22Rv1 (cell line): ENCODE measurements around the gene LMCD1.

ENCODE experiments used
- H3K27ac ChIP-seq: fragments of 450-650 bp; 2 replicates; pipeline ENCODE4 v1.5.1; 2017
- ZFX ChIP-seq: fragments of 450-650 bp; IDR thresholded peaks from 2 replicates; pipeline ENCODE4 v1.6.1; 2017; ENCODE audit warnings: antibody characterized with exemption, borderline replicate concordance
- TF ChIP-seq, protein P1 (sequence below): fragments of 450-650 bp; IDR thresholded peaks from 2 replicates; pipeline ENCODE4 v1.5.1; 2017; ENCODE audit warnings: mild to moderate bottlenecking

LMCD1 gene

DNA sequence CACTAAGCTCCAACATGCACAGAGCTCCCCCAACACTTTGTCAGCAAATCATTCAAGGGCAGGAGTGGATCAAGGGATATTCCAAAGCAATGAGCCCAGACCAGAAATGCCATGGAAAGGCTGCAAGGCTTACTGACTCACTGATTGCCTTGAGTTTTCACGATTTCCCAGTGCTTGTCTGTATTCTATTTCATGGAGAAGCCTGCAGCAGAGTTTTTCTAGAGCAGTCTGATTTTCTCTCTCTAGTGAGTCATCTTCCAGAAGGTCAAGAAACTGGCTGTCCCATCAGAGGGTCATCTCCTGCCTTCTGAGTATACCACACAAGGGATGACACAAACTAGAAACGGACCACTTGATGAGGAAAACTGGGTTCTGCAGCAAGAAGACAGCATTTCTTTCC, 16.5 kb downstream of the LMCD1 start:
- TF ChIP-seq ZFX: no peak
- TF ChIP-seq, protein P1, sequence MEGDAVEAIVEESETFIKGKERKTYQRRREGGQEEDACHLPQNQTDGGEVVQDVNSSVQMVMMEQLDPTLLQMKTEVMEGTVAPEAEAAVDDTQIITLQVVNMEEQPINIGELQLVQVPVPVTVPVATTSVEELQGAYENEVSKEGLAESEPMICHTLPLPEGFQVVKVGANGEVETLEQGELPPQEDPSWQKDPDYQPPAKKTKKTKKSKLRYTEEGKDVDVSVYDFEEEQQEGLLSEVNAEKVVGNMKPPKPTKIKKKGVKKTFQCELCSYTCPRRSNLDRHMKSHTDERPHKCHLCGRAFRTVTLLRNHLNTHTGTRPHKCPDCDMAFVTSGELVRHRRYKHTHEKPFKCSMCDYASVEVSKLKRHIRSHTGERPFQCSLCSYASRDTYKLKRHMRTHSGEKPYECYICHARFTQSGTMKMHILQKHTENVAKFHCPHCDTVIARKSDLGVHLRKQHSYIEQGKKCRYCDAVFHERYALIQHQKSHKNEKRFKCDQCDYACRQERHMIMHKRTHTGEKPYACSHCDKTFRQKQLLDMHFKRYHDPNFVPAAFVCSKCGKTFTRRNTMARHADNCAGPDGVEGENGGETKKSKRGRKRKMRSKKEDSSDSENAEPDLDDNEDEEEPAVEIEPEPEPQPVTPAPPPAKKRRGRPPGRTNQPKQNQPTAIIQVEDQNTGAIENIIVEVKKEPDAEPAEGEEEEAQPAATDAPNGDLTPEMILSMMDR: no peak
- no peak overlapping the region for H3K27ac ChIP-seq

DNA sequence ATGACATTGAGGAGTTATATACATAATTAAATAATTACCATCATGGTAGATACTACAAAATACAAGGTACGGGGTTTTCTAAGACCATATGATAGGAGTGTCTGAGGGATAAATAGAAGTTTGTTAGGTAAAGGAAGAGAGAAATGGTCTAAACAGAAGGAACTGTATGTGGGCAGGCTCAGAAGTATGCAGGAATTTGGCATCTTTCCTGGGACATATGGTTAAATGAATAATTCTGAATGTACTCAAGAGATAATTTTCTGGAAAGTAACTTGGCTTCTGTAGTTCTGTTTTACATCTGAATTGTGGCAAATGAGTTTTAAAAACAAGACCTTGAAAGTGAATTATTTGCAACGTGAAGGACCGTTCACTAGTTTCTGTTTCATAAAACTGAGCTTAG, 17.5 kb downstream of the LMCD1 start:
- no peak overlapping the region for H3K27ac ChIP-seq
- TF ChIP-seq, protein P1: no peak
- no peak for TF ChIP-seq ZFX

DNA sequence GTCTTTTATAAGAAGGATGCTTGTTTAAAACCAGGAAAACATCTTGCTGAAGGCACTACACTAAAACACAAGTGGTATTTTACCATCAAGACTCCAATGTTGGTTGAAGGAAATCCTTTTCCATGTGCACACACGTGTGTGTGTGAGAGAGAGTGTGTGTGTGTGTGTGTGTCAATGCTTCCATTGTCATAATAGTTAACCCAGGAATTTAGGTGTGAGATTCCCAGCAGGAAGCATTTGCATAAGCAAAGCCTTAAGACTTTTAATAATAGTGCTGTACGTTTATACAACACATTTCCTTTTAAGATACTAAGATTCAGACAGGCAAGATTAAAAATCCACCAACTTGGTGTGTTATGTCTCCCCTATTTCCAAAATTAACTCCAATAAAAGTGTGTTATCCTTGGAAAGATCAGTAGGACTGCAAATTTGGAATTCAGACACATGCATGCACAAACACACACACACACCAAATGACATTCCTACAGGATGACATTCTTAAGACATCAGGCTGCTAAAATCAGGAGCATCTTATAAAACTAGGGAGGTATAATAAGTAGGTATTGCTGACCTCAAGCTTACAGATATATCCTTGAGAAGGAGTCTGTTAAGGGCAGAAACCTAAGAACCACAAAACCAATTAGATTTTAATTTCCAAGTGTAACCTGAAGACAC, 18.3 kb downstream of the LMCD1 start:
- TF ChIP-seq, protein P1: no peak
- TF ChIP-seq ZFX: no peak

DNA sequence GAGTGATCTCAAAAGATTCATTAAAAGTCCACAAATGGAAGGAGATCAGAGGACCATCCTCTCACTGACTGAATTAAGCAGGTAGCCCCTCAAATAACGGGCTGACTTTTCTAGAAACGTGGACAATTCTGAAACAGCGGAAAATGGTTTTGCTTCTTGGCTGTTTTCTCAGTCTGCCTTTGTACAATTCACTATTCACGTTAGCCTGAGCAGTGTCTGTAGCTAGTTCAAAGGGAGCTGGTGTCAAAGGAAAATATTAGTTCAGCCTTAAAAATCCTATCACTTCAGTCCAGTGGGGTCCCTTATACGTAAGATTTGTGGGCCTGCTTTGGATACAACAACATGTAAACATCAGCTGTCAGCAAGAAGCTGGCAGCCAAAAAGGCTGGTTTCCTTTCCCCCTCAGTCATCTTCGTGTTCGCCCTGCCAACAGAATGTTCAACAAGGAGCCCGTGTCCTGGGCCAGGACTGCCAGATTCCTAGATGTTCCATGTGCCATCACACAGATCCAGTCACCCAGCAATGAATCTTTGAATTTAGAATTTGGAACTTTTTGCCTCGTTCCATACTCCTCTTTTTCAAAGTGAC, 19.3 kb downstream of the LMCD1 start:
- TF ChIP-seq, protein P1: no peak
- no peak for TF ChIP-seq ZFX
- no peak overlapping the region for H3K27ac ChIP-seq

More for the DNA sequence above, 18.3 kb downstream of the LMCD1 start:
- H3K27ac ChIP-seq: no peak overlapping the region

DNA sequence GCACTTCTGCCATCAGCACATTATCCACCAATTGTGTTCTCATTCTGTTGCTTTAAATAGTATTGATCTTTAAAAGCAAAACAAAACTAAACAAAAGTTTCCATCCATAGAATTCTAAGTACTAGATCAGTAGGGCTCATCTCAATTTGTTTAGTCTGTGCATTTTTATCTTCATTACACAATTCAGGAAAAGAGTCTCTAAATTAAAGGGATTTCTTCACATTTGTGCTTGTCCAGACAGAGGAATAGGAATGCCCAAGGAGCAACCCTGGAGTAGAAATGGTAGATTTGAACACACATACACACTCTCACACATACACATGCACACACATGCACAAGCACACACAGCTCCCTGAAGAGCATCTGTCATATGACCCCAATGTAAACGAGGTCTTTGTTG, 21.4 kb downstream of the LMCD1 start:
- TF ChIP-seq, protein P1: no peak
- no peak for TF ChIP-seq ZFX

DNA sequence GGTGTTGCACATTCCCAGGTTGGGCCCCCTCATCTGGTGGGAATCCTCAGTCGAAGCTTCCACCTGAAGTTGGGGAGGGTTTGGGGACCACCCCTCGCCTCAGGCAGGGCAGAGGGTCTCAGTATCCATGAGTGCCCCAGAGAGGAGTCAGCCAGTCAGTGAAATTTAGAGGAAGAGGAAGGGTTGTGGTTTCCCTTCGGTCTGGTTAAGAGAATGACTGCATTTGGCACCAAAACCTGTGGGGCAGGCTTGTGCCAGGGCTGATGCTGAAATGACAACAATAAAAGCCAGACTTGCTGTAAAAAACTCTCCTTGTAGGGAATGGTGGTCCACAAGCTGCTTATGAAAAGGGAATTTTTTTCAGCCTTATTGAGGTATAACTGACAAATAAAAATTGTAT, 22.6 kb downstream of the LMCD1 start:
- TF ChIP-seq ZFX: no peak
- TF ChIP-seq, protein P1: no peak
- no peak overlapping the region for H3K27ac ChIP-seq

More for the DNA sequence above, 21.4 kb downstream of the LMCD1 start:
- no peak overlapping the region for H3K27ac ChIP-seq

DNA sequence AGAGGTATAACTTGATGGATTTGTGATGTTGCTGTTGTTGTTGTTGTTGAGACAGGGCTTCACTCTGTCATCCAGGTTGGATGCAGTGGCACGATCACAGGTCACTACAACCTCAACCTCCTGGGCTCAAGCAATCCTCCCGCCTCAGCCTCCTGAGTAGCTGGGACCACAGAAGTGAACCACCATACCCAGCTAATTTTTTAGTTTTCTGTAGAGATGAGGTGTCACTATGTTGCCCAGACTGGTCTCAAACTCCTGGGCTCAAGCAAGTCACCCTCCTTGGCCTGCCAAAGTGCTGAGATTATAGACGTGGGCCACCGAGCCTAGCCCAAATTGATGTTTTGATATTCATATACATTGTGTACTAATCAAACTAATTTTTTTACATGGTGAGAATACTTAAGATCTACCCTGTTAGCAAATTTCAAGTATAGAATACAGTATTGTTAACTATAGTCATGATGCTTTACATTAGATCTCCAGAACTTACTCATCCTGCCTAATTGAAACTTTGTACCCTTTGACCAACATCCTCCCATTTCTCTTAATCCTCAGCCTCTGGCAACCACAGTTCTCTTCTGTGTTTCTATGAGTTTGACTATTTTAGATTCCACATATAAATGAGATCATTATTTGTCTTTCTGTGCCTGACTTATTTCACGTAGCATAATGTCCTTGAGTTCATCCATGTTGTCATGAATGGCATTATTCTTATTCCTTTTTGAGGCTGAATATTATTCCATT, 23.2 kb downstream of the LMCD1 start:
- no peak overlapping the region for H3K27ac ChIP-seq
- TF ChIP-seq, protein P1: no peak
- TF ChIP-seq ZFX: no peak
